ENCODE data around the gene DROSHA.
A peak's percentile ranks its signal among the peaks of the same experiment; 100 is the strongest.

DROSHA gene

GRCh38 chr5:31537349-31537748 lies 5.5 kb upstream of the DROSHA start:
- TF ChIP-seq CTCF (IDR thresholded peaks at IDR 0.05; ENCODE audit: low read depth, low read length, missing control alignments), result no peak
- in situ Hi-C loops (cut with HindIII; ENCODE audit: low pct_ligation_motif_present, low sequenced_read_pairs), result no loop called here
- Histone ChIP-seq H3K27me3 (replicated peaks) (no peaks in the 10 kb centered on the region), H3K4me3 (ENCODE audit: low read depth, low read length) (no peak overlapping the region), H3K36me3 (replicated peaks) (peaks cover 41% of the 10 kb centered on the region), H3K27ac (no peak overlapping the region)
- DNase-seq, result no peak

- Histone ChIP-seq H3K27ac (no peak overlapping the region), H3K36me3 (replicated peaks) (peaks cover 40% of the 10 kb centered on the region), H3K4me3 (ENCODE audit: low read depth, low read length) (no peak overlapping the region), H3K27me3 (replicated peaks) (no peaks in the 10 kb centered on the region)
- in situ Hi-C loops (cut with HindIII; ENCODE audit: low pct_ligation_motif_present, low sequenced_read_pairs), result no loop called here
- no peak for DNase-seq
- no peak for TF ChIP-seq CTCF (IDR thresholded peaks at IDR 0.05; ENCODE audit: low read depth, low read length, missing control alignments)
These were observed 5.0 kb upstream of the DROSHA start for GRCh38 chr5:31536873-31537272.

- no peaks in the 10 kb centered on the region for H3K27me3 ChIP-seq (replicated peaks)
- no peak overlapping the region for H3K4me3 ChIP-seq (ENCODE audit: low read depth, low read length)
- peaks cover 22% of the 10 kb centered on the region for H3K36me3 ChIP-seq (replicated peaks)
- in situ Hi-C loops (cut with HindIII; ENCODE audit: low pct_ligation_motif_present, low sequenced_read_pairs), result no loop called here
- TF ChIP-seq CTCF (IDR thresholded peaks at IDR 0.05; ENCODE audit: low read depth, low read length, missing control alignments), result no peak
- H3K27ac ChIP-seq, result no peak overlapping the region
- DNase-seq, result no peak
These were observed 2.7 kb upstream of the DROSHA start for GRCh38 chr5:31534527-31535046.

GRCh38 chr5:31531543-31531887 lies 378 bp downstream of the DROSHA start:
- DNase-seq, result peak; percentile 7

GRCh38 chr5:31530541-31531265 lies 1.2 kb downstream of the DROSHA start:
- DNase-seq, result no peak
- peak overlapping the region; percentile 71 for H3K4me3 ChIP-seq (ENCODE audit: low read depth, low read length)
- TF ChIP-seq CTCF (IDR thresholded peaks at IDR 0.05; ENCODE audit: low read depth, low read length, missing control alignments), result no peak
- no peak overlapping the region for H3K27ac ChIP-seq
- in situ Hi-C loops (cut with HindIII; ENCODE audit: low pct_ligation_motif_present, low sequenced_read_pairs), result no loop called here
- no peaks in the 10 kb centered on the region for H3K27me3 ChIP-seq (replicated peaks)
- peaks cover 23% of the 10 kb centered on the region for H3K36me3 ChIP-seq (replicated peaks)

More at GRCh38 chr5:31531543-31531887, 378 bp downstream of the DROSHA start:
- no peaks in the 10 kb centered on the region for H3K27me3 ChIP-seq (replicated peaks)
- in situ Hi-C loops (cut with HindIII; ENCODE audit: low pct_ligation_motif_present, low sequenced_read_pairs), result no loop called here
- H3K36me3 ChIP-seq (replicated peaks), result peaks cover 24% of the 10 kb centered on the region
- H3K27ac ChIP-seq, result peak overlapping the region; percentile 15
- H3K4me3 ChIP-seq (ENCODE audit: low read depth, low read length), result peak overlapping the region; percentile 71
- no peak for TF ChIP-seq CTCF (IDR thresholded peaks at IDR 0.05; ENCODE audit: low read depth, low read length, missing control alignments)

GRCh38 chr5:31523041-31523440 lies 8.9 kb downstream of the DROSHA start:
- no peaks in the 10 kb centered on the region for H3K27me3 ChIP-seq (replicated peaks)
- DNase-seq, result no peak
- H3K4me3 ChIP-seq (ENCODE audit: low read depth, low read length), result no peak overlapping the region
- no peak overlapping the region for H3K27ac ChIP-seq
- in situ Hi-C loops (cut with HindIII; ENCODE audit: low pct_ligation_motif_present, low sequenced_read_pairs), result no loop called here
- H3K36me3 ChIP-seq (replicated peaks), result peaks cover 40% of the 10 kb centered on the region
- no peak for TF ChIP-seq CTCF (IDR thresholded peaks at IDR 0.05; ENCODE audit: low read depth, low read length, missing control alignments)

Data from brain microvascular endothelial cell (primary cell).